Smooth muscle cell (in vitro differentiated cells): Measurements from ENCODE around the gene MEAF6. TPM values are rescaled to one million over a fixed set of nuclear protein-coding genes. Genes with fewer than 3 reads are reported as not detected.
"Not testable (repeated sequence)": the region's sequence is repeated elsewhere in the genome, so short reads cannot be mapped to it uniquely, and the experiment has no call there.

Source experiments
- DNase-seq: peaks from one replicate; lab custom pipeline; 2025; ENCODE audit not compliant: unreplicated experiment; lab: John Stamatoyannopoulos, UW
- H2AFZ ChIP-seq: fragments of 200-600 bp; sonication (generic); 2 replicates; pipeline ENCODE4 v1.6.0; 2016; ENCODE audit warnings: antibody characterized with exemption, low read depth, mild to moderate bottlenecking
- H3F3A ChIP-seq: fragments of 200-600 bp; sonication (generic); 2 replicates; pipeline ENCODE4 v1.6.0; 2017; ENCODE audit warnings: antibody characterized with exemption, low read depth
- H3K27ac ChIP-seq: fragments of 200-600 bp; sonication (generic); 2 replicates; pipeline ENCODE4 v1.5.1; 2016; ENCODE audit warnings: low read depth, mild to moderate bottlenecking
- H3K27me3 ChIP-seq: fragments of 200-600 bp; sonication (generic); 2 replicates; pipeline ENCODE4 v1.6.1; 2016; ENCODE audit warnings: low read depth, mild to moderate bottlenecking
- H3K36me3 ChIP-seq: fragments of 200-600 bp; sonication (generic); 2 replicates; pipeline ENCODE4 v1.5.1; 2016; ENCODE audit warnings: low read depth
- H3K4me1 ChIP-seq: fragments of 200-600 bp; sonication (generic); 2 replicates; pipeline ENCODE4 v1.5.1; 2016; ENCODE audit warnings: low read depth
- H3K4me2 ChIP-seq: fragments of 200-600 bp; sonication (generic); 2 replicates; pipeline ENCODE4 v1.6.0; 2016; ENCODE audit warnings: mild to moderate bottlenecking
- H3K4me3 ChIP-seq: fragments of 200-600 bp; sonication (generic); 2 replicates; pipeline ENCODE4 v1.5.1; 2016; ENCODE audit warnings: mild to moderate bottlenecking
- H3K79me2 ChIP-seq: fragments of 200-600 bp; sonication (generic); 2 replicates; pipeline ENCODE4 v1.6.0; 2016; ENCODE audit warnings: low read depth, mild to moderate bottlenecking
- H3K9ac ChIP-seq: fragments of 200-600 bp; sonication (generic); 2 replicates; pipeline ENCODE4 v1.6.0; 2016; ENCODE audit warnings: low read depth
- H3K9me3 ChIP-seq: fragments of 200-600 bp; sonication (generic); replicated peaks from 2 replicates; pipeline ENCODE4 v1.5.1; 2016; ENCODE audit warnings: low read depth
- H4K20me1 ChIP-seq: fragments of 200-600 bp; sonication (generic); 2 replicates; pipeline ENCODE4 v1.6.0; 2016; ENCODE audit warnings: low read depth
- WGBS: methylation state at CpG from one replicate; pipeline ENCODE4 v1.1.7; 2016; ENCODE audit warnings: low lambda C conversion rate; 5-methylcytosine and 5-hydroxymethylcytosine counted together
- polyA plus RNA-seq: library from polyadenylated mRNA; unstranded; fragments of >200 nt; fragmentation: Nextera tagmentation; extraction: Ambion mirVana; gene quantifications from 2 replicates; pipeline ENCODE4 v1.2.1, GENCODE V29; 2016
- total RNA-seq: library from RNA; depleted of rRNA; stranded (reverse); fragments of >200 nt; gene quantifications from 2 replicates; pipeline ENCODE4 v1.2.3, GENCODE V29; 2014
- TF ChIP-seq, protein P1 (sequence below): fragments of 200-600 bp; sonication (generic); IDR thresholded peaks from 2 replicates; pipeline ENCODE4 v1.5.1; 2017; ENCODE audit warnings: borderline replicate concordance, mild to moderate bottlenecking, antibody characterized with exemption; ENCODE audit not compliant: insufficient read depth, poor library complexity, severe bottlenecking

The MEAF6 gene
- total and polyA plus RNA-seq, 2 experiments from 2014 or later, result 58.8 to 87.6 TPM

DNA sequence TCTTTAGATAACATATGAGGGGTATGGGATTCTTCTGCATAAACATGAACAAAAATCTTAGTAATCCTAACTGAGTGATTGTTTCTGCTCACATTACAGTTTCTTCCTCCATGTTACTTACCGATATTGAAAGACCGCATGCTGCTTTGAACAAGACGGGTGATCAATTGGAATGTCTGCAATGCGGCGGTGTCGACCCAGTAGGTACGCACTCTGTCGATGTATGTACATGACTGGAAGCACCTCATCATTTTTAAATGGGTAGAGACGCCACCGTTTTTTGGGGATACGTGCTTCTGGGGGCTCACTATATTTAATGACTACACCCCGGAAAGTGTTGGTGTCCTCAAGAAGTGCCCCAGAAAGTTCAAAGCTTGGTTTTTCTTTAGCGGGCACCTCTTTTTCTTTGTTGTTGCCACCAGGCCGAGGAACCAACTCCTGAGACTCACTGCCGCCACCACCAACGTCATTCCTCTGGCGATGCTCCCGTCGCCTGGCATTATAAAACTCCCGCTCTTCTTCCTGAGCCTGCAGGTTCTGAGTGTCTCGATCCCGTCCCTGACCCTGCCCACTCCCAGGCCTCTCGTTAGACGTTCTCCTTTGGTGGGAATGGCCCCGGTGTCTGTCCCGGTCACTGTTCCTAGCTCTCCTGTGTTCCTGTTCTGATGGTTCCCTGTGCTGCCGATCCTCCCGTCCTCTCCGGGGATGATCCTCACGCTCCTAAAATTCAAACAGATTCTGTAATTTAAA, 25.6 kb upstream of the MEAF6 start:
- H3K36me3 ChIP-seq, result peaks cover 11% of the 10 kb centered on the region
- peaks cover 28% of the 10 kb centered on the region for H4K20me1 ChIP-seq
- no peaks in the 10 kb centered on the region for H3K4me1 ChIP-seq
- DNase-seq, result no peak
- no peaks in the 10 kb centered on the region for H3F3A ChIP-seq
- no peak overlapping the region for H3K27ac ChIP-seq
- no peak overlapping the region for H3K4me2 ChIP-seq
- no peaks in the 10 kb centered on the region for H3K79me2 ChIP-seq
- WGBS, result 98% methylated on average over 24 of the region's 30 CpGs
- no peak overlapping the region for H3K4me3 ChIP-seq
- TF ChIP-seq, protein P1, sequence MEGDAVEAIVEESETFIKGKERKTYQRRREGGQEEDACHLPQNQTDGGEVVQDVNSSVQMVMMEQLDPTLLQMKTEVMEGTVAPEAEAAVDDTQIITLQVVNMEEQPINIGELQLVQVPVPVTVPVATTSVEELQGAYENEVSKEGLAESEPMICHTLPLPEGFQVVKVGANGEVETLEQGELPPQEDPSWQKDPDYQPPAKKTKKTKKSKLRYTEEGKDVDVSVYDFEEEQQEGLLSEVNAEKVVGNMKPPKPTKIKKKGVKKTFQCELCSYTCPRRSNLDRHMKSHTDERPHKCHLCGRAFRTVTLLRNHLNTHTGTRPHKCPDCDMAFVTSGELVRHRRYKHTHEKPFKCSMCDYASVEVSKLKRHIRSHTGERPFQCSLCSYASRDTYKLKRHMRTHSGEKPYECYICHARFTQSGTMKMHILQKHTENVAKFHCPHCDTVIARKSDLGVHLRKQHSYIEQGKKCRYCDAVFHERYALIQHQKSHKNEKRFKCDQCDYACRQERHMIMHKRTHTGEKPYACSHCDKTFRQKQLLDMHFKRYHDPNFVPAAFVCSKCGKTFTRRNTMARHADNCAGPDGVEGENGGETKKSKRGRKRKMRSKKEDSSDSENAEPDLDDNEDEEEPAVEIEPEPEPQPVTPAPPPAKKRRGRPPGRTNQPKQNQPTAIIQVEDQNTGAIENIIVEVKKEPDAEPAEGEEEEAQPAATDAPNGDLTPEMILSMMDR, result no peak
- H3K9me3 ChIP-seq, result no peaks in the 10 kb centered on the region
- H3K9ac ChIP-seq, result no peak overlapping the region
- H2AFZ ChIP-seq, result no peak overlapping the region
- H3K27me3 ChIP-seq, result no peaks in the 10 kb centered on the region

DNA sequence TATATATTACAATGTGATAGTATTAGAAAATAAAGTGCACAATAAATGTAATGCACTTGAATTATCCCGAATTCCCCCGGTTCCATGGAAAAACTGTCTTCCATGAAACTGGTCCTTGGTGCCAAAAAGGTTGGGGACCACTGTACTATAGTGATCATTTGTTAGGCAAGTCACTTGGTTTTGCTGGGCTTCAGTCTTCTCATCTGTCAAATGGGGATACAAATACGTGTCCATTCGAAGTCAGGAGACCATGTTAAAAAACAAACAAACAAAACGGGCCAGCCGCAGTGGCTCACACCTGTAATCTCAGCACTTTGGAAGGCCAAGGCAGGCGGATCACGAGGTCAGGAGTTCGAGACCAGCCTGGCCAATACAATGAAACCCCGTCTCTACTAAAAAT, 24.6 kb upstream of the MEAF6 start:
- H3K79me2 ChIP-seq, result not testable (repeated sequence)

DNA sequence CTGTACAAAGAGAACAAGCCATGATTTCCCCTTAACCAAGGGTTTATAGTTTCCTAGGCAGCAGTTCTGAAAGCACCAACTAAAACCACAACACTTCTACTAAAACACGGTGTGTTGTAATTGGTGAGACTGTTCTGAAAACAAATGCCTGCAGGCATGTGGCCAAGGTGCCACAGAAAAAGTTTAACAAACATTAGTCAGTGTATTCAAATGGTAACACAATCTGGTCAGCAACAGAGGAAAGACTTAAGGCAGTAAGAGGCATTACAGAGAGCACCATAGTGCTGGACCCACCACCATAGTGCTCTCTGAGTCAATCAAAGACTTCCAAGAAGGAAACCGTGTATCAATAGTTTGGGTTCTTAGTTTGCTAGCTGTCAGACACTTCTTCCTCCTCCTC, 22.8 kb upstream of the MEAF6 start:
- no peak for DNase-seq

More for the DNA sequence above, 24.6 kb upstream of the MEAF6 start:
- not testable (repeated sequence) for H3K9ac ChIP-seq, DNase-seq, H3K27me3 ChIP-seq, H3K27ac ChIP-seq, H3K9me3 ChIP-seq, H3K4me1 ChIP-seq, H3F3A ChIP-seq, H2AFZ ChIP-seq, H3K4me2 ChIP-seq, H3K4me3 ChIP-seq
- WGBS, result 97% methylated on average over 10 of the region's 10 CpGs
- peaks cover 28% of the 10 kb centered on the region for H4K20me1 ChIP-seq
- H3K36me3 ChIP-seq, result peaks cover 11% of the 10 kb centered on the region

DNA sequence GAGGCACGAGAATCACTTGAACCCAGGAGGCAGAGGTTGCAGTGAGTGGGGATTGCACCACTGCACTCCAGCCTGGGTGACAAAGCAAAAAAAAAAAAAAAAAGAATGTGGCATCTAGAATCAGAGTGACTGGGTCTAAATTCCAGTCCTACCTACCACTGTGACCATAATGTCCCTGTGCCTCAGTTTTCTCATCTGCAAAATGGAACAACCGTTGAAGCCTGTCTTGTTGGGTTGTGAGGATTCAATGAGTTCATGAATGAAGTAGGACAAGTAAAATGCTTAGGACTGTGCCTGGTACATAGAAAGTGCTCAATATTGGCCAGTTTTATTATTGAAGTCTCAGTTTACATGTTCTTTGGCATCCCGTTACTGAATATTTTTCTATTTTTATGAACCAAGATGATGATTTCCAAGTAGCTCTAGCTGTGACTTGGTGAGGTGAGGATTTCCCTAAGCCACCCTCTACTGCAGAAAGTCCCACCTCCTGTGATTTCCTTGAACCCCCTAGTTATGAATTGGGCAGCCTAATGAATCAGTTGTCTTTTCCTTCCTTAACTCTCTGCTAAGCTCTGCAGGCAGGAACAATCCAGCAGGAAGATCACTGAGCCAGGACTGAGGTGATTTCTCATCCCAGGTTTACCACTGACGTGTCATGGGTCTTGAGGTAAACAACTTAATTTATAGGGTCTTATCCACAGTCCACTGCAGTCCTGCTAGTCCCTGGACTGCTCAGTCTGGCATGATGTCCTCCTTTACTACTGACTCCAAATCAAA, 18.9 kb upstream of the MEAF6 start:
- Histone ChIP-seq H3K9me3 (no peaks in the 10 kb centered on the region), H3K27ac (peak overlapping the region; percentile 77), H3K4me1 (no peaks in the 10 kb centered on the region), H3K79me2 (no peaks in the 10 kb centered on the region), H4K20me1 (peaks cover 10% of the 10 kb centered on the region), H3K36me3 (peaks cover 7% of the 10 kb centered on the region), H3F3A (no peaks in the 10 kb centered on the region), H3K9ac (no peak overlapping the region), H2AFZ (no peak overlapping the region), H3K27me3 (no peaks in the 10 kb centered on the region), H3K4me3 (no peak overlapping the region), H3K4me2 (no peak overlapping the region)
- TF ChIP-seq, protein P1, result no peak
- WGBS, result 96% methylated on average over 4 of the region's 4 CpGs
- DNase-seq, result no peak

More for the DNA sequence above, 22.8 kb upstream of the MEAF6 start:
- no peak overlapping the region for H3K27ac ChIP-seq
- H3K9ac ChIP-seq, result no peak overlapping the region
- WGBS, result 90% methylated on average over 2 of the region's 2 CpGs
- peaks cover 12% of the 10 kb centered on the region for H4K20me1 ChIP-seq
- no peak overlapping the region for H3K4me2 ChIP-seq
- H3K79me2 ChIP-seq, result no peaks in the 10 kb centered on the region
- no peaks in the 10 kb centered on the region for H3F3A ChIP-seq
- no peaks in the 10 kb centered on the region for H3K27me3 ChIP-seq
- no peak overlapping the region for H2AFZ ChIP-seq
- no peaks in the 10 kb centered on the region for H3K4me1 ChIP-seq
- H3K36me3 ChIP-seq, result peaks cover 11% of the 10 kb centered on the region
- no peaks in the 10 kb centered on the region for H3K9me3 ChIP-seq
- no peak overlapping the region for H3K4me3 ChIP-seq
- TF ChIP-seq, protein P1, result no peak

DNA sequence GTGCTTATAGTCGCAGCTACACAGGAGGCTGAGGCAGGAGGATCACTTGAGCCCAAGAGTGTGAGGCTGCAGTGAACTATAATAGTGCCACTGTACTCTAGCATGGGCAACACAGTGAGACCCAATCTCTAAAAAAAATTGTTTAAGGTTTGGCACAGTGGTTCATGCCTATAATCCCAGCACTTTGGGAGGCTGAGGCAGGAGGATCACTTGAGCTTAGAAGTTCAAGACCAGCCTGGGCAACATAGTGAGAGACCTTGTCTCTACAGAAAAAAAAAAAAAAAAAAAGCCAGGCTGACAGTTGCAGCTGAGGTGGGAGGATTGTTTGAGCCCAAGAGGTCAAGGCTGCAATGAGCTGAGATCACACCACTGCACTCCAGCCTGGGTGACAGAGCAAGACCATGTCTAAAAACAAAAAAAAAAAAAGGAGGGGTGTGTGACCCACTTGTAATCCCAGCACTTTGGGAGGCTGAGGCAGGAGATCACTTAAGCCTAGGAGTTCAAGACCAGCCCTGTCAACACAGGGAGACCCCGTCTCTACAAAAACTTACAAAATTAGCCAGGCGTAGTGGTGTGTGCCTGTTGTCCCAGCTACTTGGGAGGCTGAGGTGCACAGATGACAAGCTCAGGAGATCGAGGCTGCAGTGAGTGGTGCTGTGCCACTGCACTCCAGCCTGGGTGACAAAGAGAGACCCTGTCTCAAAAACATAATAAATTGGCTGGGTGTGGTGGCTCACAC, 18.0 kb upstream of the MEAF6 start:
- 97% methylated on average over 4 of the region's 4 CpGs for WGBS
- H3K27ac ChIP-seq, result not testable (repeated sequence)

DNA sequence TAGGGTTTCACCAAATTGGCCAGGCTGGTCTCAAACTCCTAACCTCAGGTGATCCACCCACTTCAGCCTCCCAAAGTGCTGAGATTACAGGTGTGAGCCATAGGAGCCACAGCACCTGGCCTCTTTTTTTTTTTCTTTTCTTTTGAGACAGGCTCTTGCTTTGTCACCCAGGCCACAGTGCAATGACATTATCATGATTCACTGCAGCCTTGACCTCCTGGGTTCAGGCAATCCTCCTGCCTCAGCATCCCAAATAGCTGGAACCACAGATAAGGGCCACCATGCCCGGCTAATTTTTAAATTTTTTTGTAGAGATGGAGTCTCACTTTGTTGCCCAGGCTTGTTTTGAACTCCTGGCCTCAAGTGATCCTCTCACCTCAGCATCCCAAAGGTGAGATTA, 15.3 kb upstream of the MEAF6 start:
- H3K79me2 ChIP-seq, H3F3A ChIP-seq, H3K4me3 ChIP-seq, H3K9ac ChIP-seq, H3K4me2 ChIP-seq, H3K9me3 ChIP-seq, H3K36me3 ChIP-seq, H4K20me1 ChIP-seq, DNase-seq, H3K27ac ChIP-seq, H3K27me3 ChIP-seq, H3K4me1 ChIP-seq, H2AFZ ChIP-seq: not testable (repeated sequence)
- 100% methylated on average over 1 of the region's 1 CpG for WGBS

More for the DNA sequence above, 18.0 kb upstream of the MEAF6 start:
- not testable (repeated sequence) for H3K27me3 ChIP-seq, H3K9ac ChIP-seq, H3K9me3 ChIP-seq, H3K36me3 ChIP-seq, H3K79me2 ChIP-seq, H3K4me3 ChIP-seq, H3F3A ChIP-seq, H2AFZ ChIP-seq, H3K4me2 ChIP-seq, DNase-seq, H3K4me1 ChIP-seq
- H4K20me1 ChIP-seq, result peaks cover 10% of the 10 kb centered on the region
